Measurements from ENCODE around the gene COL27A1.
"Not testable (repeated sequence)": the region's sequence is repeated elsewhere in the genome, so short reads cannot be mapped to it uniquely, and the experiment has no call there.

- TF ChIP-seq GABPA (IDR thresholded peaks at IDR 0.05; ENCODE audit: low read depth); CTCF (IDR thresholded peaks at IDR 0.05); NRF1 (IDR thresholded peaks at IDR 0.05; ENCODE audit: low read depth, low read length); REST (IDR thresholded peaks at IDR 0.05; ENCODE audit: low read depth, low read length); MEF2A (IDR thresholded peaks at IDR 0.05; ENCODE audit: borderline replicate concordance, low read depth); YY1 (IDR thresholded peaks at IDR 0.05; ENCODE audit: low read depth); EP300 (IDR thresholded peaks at IDR 0.05; ENCODE audit: borderline replicate concordance in 1 of 2, low read depth in 1 of 2, low read length in 1 of 2); GATA2 (CRISPR knock-in tag; IDR thresholded peaks at IDR 0.05); MXI1 (IDR thresholded peaks at IDR 0.05; ENCODE audit: low read depth, low read length); SMC3 (IDR thresholded peaks at IDR 0.05; ENCODE audit: low read depth, low read length); POLR2AphosphoS5 (IDR thresholded peaks at IDR 0.05; ENCODE audit: low read depth, low read length): not testable (repeated sequence)
Observed at GRCh38 chr9:114328937-114329624, 173.7 kb downstream of the COL27A1 start.
